ENCODE data around the gene FXN.

FXN gene

GRCh38 chr9:69140123-69140735, 104.7 kb downstream of the FXN start:
- DNase-seq (ENCODE audit: low read depth in 2 of 2) = no peak

- DNase-seq (ENCODE audit: low read depth in 2 of 2) = no peak
Measured at GRCh38 chr9:69141851-69142250, 106.3 kb downstream of the FXN start.

DNA sequence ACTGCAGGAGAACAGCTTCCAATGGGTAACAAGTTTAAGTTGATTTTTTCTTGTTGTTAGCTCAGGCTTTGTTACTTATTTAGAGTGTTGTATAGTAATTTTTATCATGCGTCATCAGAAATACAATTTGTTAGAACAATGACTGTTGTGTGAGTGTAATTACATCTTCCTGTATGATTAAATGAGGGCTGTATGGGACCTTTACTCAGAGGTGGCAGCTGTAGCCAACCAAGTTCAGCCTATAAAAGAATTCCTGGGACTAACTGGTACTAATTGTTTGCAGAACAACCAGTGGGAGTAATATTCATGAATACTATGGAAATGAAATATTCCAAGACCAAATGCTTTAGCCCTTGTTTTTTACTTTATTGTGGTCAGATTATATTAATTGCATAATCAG, 107.7 kb downstream of the FXN start:
- no peak for DNase-seq (ENCODE audit: low read depth in 2 of 2)

DNA sequence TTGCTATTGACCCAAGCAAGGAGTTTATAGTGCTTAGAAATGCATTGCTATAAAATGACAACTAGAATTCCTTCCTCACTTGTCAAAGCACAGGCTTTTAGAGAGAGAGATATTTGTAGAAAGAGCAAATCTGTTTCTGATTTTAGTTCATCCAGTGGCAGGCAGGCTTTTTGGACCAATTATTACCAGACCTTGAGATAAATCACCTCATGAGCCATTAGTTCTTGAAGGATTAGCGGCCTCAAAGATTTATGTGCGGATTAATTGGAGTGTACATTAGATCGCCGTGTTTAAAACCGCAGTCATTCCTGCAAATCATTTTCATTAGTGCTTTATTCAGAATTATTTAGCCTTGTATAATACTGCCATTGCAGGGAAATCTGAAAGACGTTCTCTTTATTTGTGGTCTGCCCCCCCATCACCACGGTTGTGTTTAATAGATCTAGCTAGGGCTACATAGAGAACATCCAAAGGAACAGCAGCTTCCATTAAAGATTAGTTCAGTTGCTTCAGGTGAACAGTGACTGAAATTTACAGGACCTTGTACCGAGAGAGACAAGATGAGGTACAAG, 109.7 kb downstream of the FXN start:
- DNase-seq (ENCODE audit: low read depth in 2 of 2) = no peak

GRCh38 chr9:69147041-69147834, 111.7 kb downstream of the FXN start:
- no peak for DNase-seq (ENCODE audit: low read depth in 2 of 2)

- no peak for DNase-seq (ENCODE audit: low read depth in 2 of 2)
Measured at GRCh38 chr9:69149321-69149807, 113.8 kb downstream of the FXN start.

Measured in stimulated activated CD4-positive, alpha-beta T cell treated with anti-CD3 and anti-CD28 coated beads, Interleukin-4, amount 100 ng/mL, for 48 hours (primary cell).